ENCODE measurements around the gene PCDH9. TPM values are rescaled to one million over a fixed set of nuclear protein-coding genes. Genes with fewer than 3 reads are reported as not detected.
A peak's percentile ranks its signal among the peaks of the same experiment; 100 is the strongest.

Gene PCDH9
- total RNA-seq, 2 experiments from 2014 or later = 0.14 to 0.21 TPM

DNA sequence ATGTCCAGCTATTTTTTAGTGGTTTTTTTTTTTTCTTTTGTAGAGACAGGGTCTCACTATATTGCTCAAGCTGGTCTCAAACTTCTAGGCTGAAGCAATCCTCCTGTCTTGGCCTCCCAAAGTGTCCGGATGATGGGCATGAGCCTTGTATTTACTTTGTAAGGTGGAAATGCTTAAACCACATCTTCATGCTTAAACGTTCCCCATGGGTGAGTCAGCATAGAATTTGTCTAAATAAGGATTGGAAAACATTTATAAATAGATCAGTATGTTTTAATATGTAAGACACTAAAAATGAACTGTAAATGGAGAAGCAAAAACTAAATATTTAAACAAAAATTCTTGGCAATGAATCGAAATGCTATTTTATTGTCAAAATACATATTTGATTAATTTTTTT, 698.0 kb downstream of the PCDH9 start:
- POLR2A ChIA-PET = no interaction called here
- H3K4me1 Mint-ChIP-seq = no peaks in the 10 kb centered on the region
- no peaks in the 10 kb centered on the region for H3K9me3 Mint-ChIP-seq (ENCODE audit: low read depth)
- no peaks in the 10 kb centered on the region for H3K27me3 Mint-ChIP-seq
- ATAC-seq = no peak
- no peak overlapping the region for H3K4me3 Mint-ChIP-seq
- H3K36me3 Mint-ChIP-seq (ENCODE audit: low read depth) = no peaks in the 10 kb centered on the region
- intact Hi-C loops (cut with DNase I, micrococcal nuclease) = no loop called here
- CTCF ChIA-PET = no interaction called here
- DNase-seq = no peak
- H3K27ac Mint-ChIP-seq = no peak overlapping the region

DNA sequence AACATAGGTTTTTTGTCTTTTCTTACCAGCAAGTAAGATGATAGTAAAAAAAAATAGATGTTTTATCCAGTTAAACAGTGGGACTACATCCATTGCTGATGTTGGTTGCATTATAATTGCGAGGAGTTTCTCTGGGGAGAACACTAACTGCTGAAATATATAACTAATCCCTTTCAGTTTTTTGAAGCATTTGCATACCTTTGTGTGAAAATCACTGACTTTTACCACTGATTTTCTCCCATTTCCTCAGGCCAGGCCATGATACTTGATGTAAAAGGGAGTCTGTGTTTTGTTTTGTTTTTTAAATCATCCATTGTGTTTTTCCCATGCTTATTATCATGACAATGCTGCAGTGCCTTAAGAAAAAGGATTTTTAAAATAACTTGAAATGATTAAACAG, 699.5 kb downstream of the PCDH9 start:
- Mint-ChIP-seq H3K4me1 (no peaks in the 10 kb centered on the region), H3K9me3 (ENCODE audit: low read depth) (peaks cover 5% of the 10 kb centered on the region), H3K27me3 (no peaks in the 10 kb centered on the region), H3K4me3 (no peak overlapping the region), H3K27ac (no peak overlapping the region), H3K36me3 (ENCODE audit: low read depth) (no peaks in the 10 kb centered on the region)
- POLR2A ChIA-PET = no interaction called here
- CTCF ChIA-PET = no interaction called here
- intact Hi-C loops (cut with DNase I, micrococcal nuclease) = no loop called here
- ATAC-seq (no peak), DNase-seq (no peak)

GRCh38 chr13:66530158-66530557, 700.0 kb downstream of the PCDH9 start:
- intact Hi-C loops (cut with DNase I, micrococcal nuclease) = no loop called here
- DNase-seq (no peak), ATAC-seq (no peak)
- Mint-ChIP-seq H3K36me3 (ENCODE audit: low read depth) (no peaks in the 10 kb centered on the region), H3K9me3 (ENCODE audit: low read depth) (peaks cover 6% of the 10 kb centered on the region), H3K4me1 (no peaks in the 10 kb centered on the region), H3K27ac (no peak overlapping the region), H3K27me3 (no peaks in the 10 kb centered on the region), H3K4me3 (no peak overlapping the region)
- POLR2A ChIA-PET = no interaction called here
- CTCF ChIA-PET = no interaction called here

GRCh38 chr13:66528944-66529576, 701.1 kb downstream of the PCDH9 start:
- Mint-ChIP-seq H3K9me3 (ENCODE audit: low read depth) (peaks cover 6% of the 10 kb centered on the region), H3K27ac (no peak overlapping the region), H3K36me3 (ENCODE audit: low read depth) (no peaks in the 10 kb centered on the region), H3K27me3 (no peaks in the 10 kb centered on the region), H3K4me1 (no peaks in the 10 kb centered on the region), H3K4me3 (no peak overlapping the region)
- ATAC-seq (no peak), DNase-seq (no peak)
- intact Hi-C loops (cut with DNase I, micrococcal nuclease) = no loop called here
- ChIA-PET CTCF (no interaction called here), POLR2A (no interaction called here)

DNA sequence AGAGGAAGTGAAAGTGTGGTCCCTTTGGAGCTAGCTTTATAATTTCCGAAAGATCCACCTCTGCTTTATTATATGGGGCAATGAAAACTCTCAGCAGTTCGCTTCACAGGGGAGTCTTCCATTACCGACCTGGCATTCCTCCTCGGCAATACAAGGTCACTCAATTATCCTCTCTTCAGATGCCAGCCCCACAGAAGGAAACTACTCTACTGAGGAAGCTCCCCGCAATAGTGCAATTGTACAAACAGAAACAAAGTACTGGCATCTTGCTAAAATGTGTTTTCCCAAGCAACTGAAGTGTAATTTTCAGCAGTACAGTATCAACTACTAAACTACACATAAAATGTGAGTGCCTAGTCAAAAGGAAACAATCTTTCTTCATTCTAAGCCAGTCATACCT, 702.0 kb downstream of the PCDH9 start:
- no peaks in the 10 kb centered on the region for H3K27me3 Mint-ChIP-seq
- H3K4me3 Mint-ChIP-seq = no peak overlapping the region
- ChIA-PET CTCF (no interaction called here), POLR2A (no interaction called here)
- ATAC-seq (no peak), DNase-seq (no peak)
- no peak overlapping the region for H3K27ac Mint-ChIP-seq
- no peaks in the 10 kb centered on the region for H3K36me3 Mint-ChIP-seq (ENCODE audit: low read depth)
- peaks cover 6% of the 10 kb centered on the region for H3K9me3 Mint-ChIP-seq (ENCODE audit: low read depth)
- intact Hi-C loops (cut with DNase I, micrococcal nuclease) = no loop called here
- H3K4me1 Mint-ChIP-seq = no peaks in the 10 kb centered on the region

GRCh38 chr13:66520511-66521355, 709.4 kb downstream of the PCDH9 start:
- no peak overlapping the region for H3K4me3 Mint-ChIP-seq
- intact Hi-C loops (cut with DNase I, micrococcal nuclease) = no loop called here
- DNase-seq = no peak
- peaks cover 8% of the 10 kb centered on the region for H3K9me3 Mint-ChIP-seq (ENCODE audit: low read depth)
- ATAC-seq = no peak
- CTCF ChIA-PET = no interaction called here
- H3K27me3 Mint-ChIP-seq = no peaks in the 10 kb centered on the region
- POLR2A ChIA-PET = no interaction called here
- H3K4me1 Mint-ChIP-seq = no peaks in the 10 kb centered on the region
- H3K27ac Mint-ChIP-seq = no peak overlapping the region
- H3K36me3 Mint-ChIP-seq (ENCODE audit: low read depth) = no peaks in the 10 kb centered on the region

GRCh38 chr13:66519259-66519658, 710.9 kb downstream of the PCDH9 start:
- Mint-ChIP-seq H3K27ac (no peak overlapping the region), H3K36me3 (ENCODE audit: low read depth) (no peaks in the 10 kb centered on the region), H3K4me3 (no peak overlapping the region), H3K27me3 (no peaks in the 10 kb centered on the region), H3K9me3 (ENCODE audit: low read depth) (peaks cover 7% of the 10 kb centered on the region), H3K4me1 (no peaks in the 10 kb centered on the region)
- ChIA-PET POLR2A (no interaction called here), CTCF (no interaction called here)
- no peak for DNase-seq
- intact Hi-C loops (cut with DNase I, micrococcal nuclease) = no loop called here
- ATAC-seq = no peak

GRCh38 chr13:66518068-66518467, 712.1 kb downstream of the PCDH9 start:
- ChIA-PET CTCF (no interaction called here), POLR2A (no interaction called here)
- no peak overlapping the region for H3K4me3 Mint-ChIP-seq
- intact Hi-C loops (cut with DNase I, micrococcal nuclease) = no loop called here
- no peak overlapping the region for H3K27ac Mint-ChIP-seq
- no peaks in the 10 kb centered on the region for H3K36me3 Mint-ChIP-seq (ENCODE audit: low read depth)
- no peaks in the 10 kb centered on the region for H3K4me1 Mint-ChIP-seq
- peaks cover 7% of the 10 kb centered on the region for H3K9me3 Mint-ChIP-seq (ENCODE audit: low read depth)
- DNase-seq (no peak), ATAC-seq (no peak)
- no peaks in the 10 kb centered on the region for H3K27me3 Mint-ChIP-seq

DNA sequence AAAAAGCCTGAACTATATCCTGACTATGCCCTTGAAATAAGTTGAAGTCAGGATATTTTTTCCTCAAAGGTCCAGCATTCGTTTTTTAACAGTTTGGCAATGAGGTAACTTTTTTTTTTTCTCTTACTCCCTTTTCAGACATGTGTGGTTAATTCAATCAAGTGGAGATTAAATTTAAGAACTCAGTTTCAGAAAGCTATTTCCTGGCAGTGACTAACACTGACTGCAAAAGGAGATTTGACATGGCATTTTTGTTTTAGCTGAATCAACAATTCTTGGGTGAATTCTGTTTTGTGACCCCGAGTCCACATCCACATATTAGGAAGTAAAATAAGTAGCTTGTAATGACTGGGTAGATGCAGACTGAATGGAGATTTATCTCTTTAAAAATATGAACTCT, 716.4 kb downstream of the PCDH9 start:
- H3K27ac Mint-ChIP-seq = no peak overlapping the region
- peaks cover 5% of the 10 kb centered on the region for H3K9me3 Mint-ChIP-seq (ENCODE audit: low read depth)
- DNase-seq (no peak), ATAC-seq (no peak)
- CTCF ChIA-PET = no interaction called here
- intact Hi-C loops (cut with DNase I, micrococcal nuclease) = no loop called here
- H3K4me1 Mint-ChIP-seq = no peaks in the 10 kb centered on the region
- H3K27me3 Mint-ChIP-seq = no peaks in the 10 kb centered on the region
- POLR2A ChIA-PET = no interaction called here
- H3K36me3 Mint-ChIP-seq (ENCODE audit: low read depth) = no peaks in the 10 kb centered on the region
- H3K4me3 Mint-ChIP-seq = no peak overlapping the region

DNA sequence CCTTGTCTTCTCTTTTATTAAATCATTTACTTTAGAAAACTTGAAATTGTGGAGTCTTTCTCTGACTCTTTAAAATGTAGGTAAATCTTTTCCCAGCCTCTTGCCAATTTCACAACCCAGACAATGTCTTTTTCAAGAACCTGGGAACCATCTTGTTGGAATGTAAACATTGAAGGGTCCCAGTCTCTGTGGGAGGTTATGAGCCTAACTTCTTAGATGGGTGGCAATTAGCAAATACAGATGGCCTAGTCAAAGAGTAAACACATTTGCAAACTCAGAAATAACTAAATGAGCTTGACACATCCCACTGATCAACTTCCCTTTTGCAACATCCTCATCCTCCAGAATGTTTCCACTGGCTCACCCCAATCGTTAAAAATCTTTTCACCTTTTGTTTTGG, 721.0 kb downstream of the PCDH9 start:
- Mint-ChIP-seq H3K27ac (no peak overlapping the region), H3K9me3 (ENCODE audit: low read depth) (peaks cover 3% of the 10 kb centered on the region), H3K4me1 (no peaks in the 10 kb centered on the region), H3K27me3 (no peaks in the 10 kb centered on the region), H3K4me3 (no peak overlapping the region), H3K36me3 (ENCODE audit: low read depth) (no peaks in the 10 kb centered on the region)
- ATAC-seq (no peak), DNase-seq (no peak)
- intact Hi-C loops (cut with DNase I, micrococcal nuclease) = no loop called here
- ChIA-PET POLR2A (no interaction called here), CTCF (no interaction called here)

- H3K36me3 Mint-ChIP-seq (ENCODE audit: low read depth) = no peaks in the 10 kb centered on the region
- H3K4me1 Mint-ChIP-seq = no peaks in the 10 kb centered on the region
- ChIA-PET POLR2A (no interaction called here), CTCF (no interaction called here)
- no peak for ATAC-seq
- no peak for DNase-seq
- intact Hi-C loops (cut with DNase I, micrococcal nuclease) = no loop called here
- H3K4me3 Mint-ChIP-seq = no peak overlapping the region
- H3K27ac Mint-ChIP-seq = no peak overlapping the region
- H3K9me3 Mint-ChIP-seq (ENCODE audit: low read depth) = peaks cover 3% of the 10 kb centered on the region
- no peaks in the 10 kb centered on the region for H3K27me3 Mint-ChIP-seq
These were observed 721.8 kb downstream of the PCDH9 start for GRCh38 chr13:66508153-66508909.

GRCh38 chr13:66506979-66507378, 723.2 kb downstream of the PCDH9 start:
- H3K4me3 Mint-ChIP-seq = no peak overlapping the region
- POLR2A ChIA-PET = no interaction called here
- intact Hi-C loops (cut with DNase I, micrococcal nuclease) = no loop called here
- H3K36me3 Mint-ChIP-seq (ENCODE audit: low read depth) = no peaks in the 10 kb centered on the region
- H3K27me3 Mint-ChIP-seq = no peaks in the 10 kb centered on the region
- DNase-seq = no peak
- peaks cover 3% of the 10 kb centered on the region for H3K9me3 Mint-ChIP-seq (ENCODE audit: low read depth)
- CTCF ChIA-PET = no interaction called here
- no peak overlapping the region for H3K27ac Mint-ChIP-seq
- ATAC-seq = peak; percentile 30
- no peaks in the 10 kb centered on the region for H3K4me1 Mint-ChIP-seq
